ENCODE results near the gene IGFBP5. TPM values are rescaled to one million over a fixed set of nuclear protein-coding genes. Genes with fewer than 3 reads are reported as not detected.

The IGFBP5 gene
- total and polyA plus RNA-seq, 2 experiments from 2014 or later, result 37.9 to 117 TPM

GRCh38 chr2:216678098-216678465, 17.3 kb downstream of the IGFBP5 start:
- Histone ChIP-seq H3F3A (ENCODE audit: insufficient read depth) (peaks cover 15% of the 10 kb centered on the region), H3K4me2 (ENCODE audit: unreplicated experiment) (no peak overlapping the region), H3K4me1 (ENCODE audit: insufficient read depth) (peaks cover 5% of the 10 kb centered on the region), H3K4me3 (no peak overlapping the region), H3K9me2 (ENCODE audit: insufficient read depth) (no peaks in the 10 kb centered on the region), H3K27me3 (replicated peaks; ENCODE audit: insufficient read depth) (no peaks in the 10 kb centered on the region), H3K9ac (no peak overlapping the region), H3K9me3 (ENCODE audit: low read depth) (no peaks in the 10 kb centered on the region), H2AFZ (no peak overlapping the region), H3K36me3 (ENCODE audit: low read depth) (no peaks in the 10 kb centered on the region), H3K27ac (no peak overlapping the region), H3K79me2 (ENCODE audit: insufficient read depth) (no peaks in the 10 kb centered on the region), H4K20me1 (ENCODE audit: insufficient read depth) (no peaks in the 10 kb centered on the region)
- 92 to 95% methylated on average over 12 of the region's 12 CpGs for WGBS, 2 experiments (ENCODE audit: low coverage in 1 of 2, low lambda C conversion rate in 2 of 2, missing lambda C conversion rate in 2 of 2)
- no peak for DNase-seq
- in situ Hi-C loops (cut with MboI), result no loop called here
- TF ChIP-seq EZH2phosphoT487 (IDR thresholded peaks at IDR 0.05; ENCODE audit: insufficient read depth, low read depth), result no peak
- no peak for TF ChIP-seq EZH2 (IDR thresholded peaks at IDR 0.05; ENCODE audit: insufficient read depth, poor library complexity, severe bottlenecking)

- Histone ChIP-seq H3K4me1 (ENCODE audit: insufficient read depth) (no peaks in the 10 kb centered on the region; the same call in 1 of the 2 replicates), H4K20me1 (ENCODE audit: insufficient read depth) (no peaks in the 10 kb centered on the region), H3K9me2 (ENCODE audit: insufficient read depth) (no peaks in the 10 kb centered on the region), H3K9ac (no peak overlapping the region), H3K27ac (no peak overlapping the region), H3K4me3 (no peak overlapping the region), H3F3A (ENCODE audit: insufficient read depth) (peaks cover 10% of the 10 kb centered on the region; the same call in 1 of the 2 replicates), H3K9me3 (ENCODE audit: low read depth) (no peaks in the 10 kb centered on the region), H3K27me3 (replicated peaks; ENCODE audit: insufficient read depth) (no peaks in the 10 kb centered on the region), H3K79me2 (ENCODE audit: insufficient read depth) (no peaks in the 10 kb centered on the region), H2AFZ (no peak overlapping the region), H3K36me3 (ENCODE audit: low read depth) (no peaks in the 10 kb centered on the region), H3K4me2 (ENCODE audit: unreplicated experiment) (no peak overlapping the region)
- WGBS, 2 experiments (ENCODE audit: low coverage in 1 of 2, low lambda C conversion rate in 2 of 2, missing lambda C conversion rate in 2 of 2), result 86 to 91% methylated on average over 9 of the region's 9 CpGs
- DNase-seq, result no peak
- TF ChIP-seq EZH2phosphoT487 (IDR thresholded peaks at IDR 0.05; ENCODE audit: insufficient read depth, low read depth) (no peak), EZH2 (IDR thresholded peaks at IDR 0.05; ENCODE audit: insufficient read depth, poor library complexity, severe bottlenecking) (no peak)
- in situ Hi-C loops (cut with MboI), result no loop called here
Observed at GRCh38 chr2:216677439-216678097, 17.8 kb downstream of the IGFBP5 start.

- Histone ChIP-seq H3K27ac (no peak overlapping the region), H3K4me1 (ENCODE audit: insufficient read depth) (no peaks in the 10 kb centered on the region; the same call in 1 of the 2 replicates), H3K4me2 (ENCODE audit: unreplicated experiment) (no peak overlapping the region), H3K9ac (no peak overlapping the region), H3F3A (ENCODE audit: insufficient read depth) (0 out of 2 replicates have a peak, but pooled peaks cover 6% of the 10 kb centered on the region), H3K4me3 (no peak overlapping the region), H3K27me3 (replicated peaks; ENCODE audit: insufficient read depth) (no peaks in the 10 kb centered on the region), H3K36me3 (ENCODE audit: low read depth) (no peaks in the 10 kb centered on the region), H3K79me2 (ENCODE audit: insufficient read depth) (no peaks in the 10 kb centered on the region), H3K9me2 (ENCODE audit: insufficient read depth) (no peaks in the 10 kb centered on the region), H4K20me1 (ENCODE audit: insufficient read depth) (no peaks in the 10 kb centered on the region), H3K9me3 (ENCODE audit: low read depth) (no peaks in the 10 kb centered on the region), H2AFZ (no peak overlapping the region)
- WGBS, 2 experiments (ENCODE audit: low coverage in 1 of 2, low lambda C conversion rate in 2 of 2, missing lambda C conversion rate in 2 of 2), result 77 to 84% methylated on average over 14 to 17 of the region's 17 CpGs
- in situ Hi-C loops (cut with MboI), result no loop called here
- DNase-seq, result no peak
- TF ChIP-seq EZH2phosphoT487 (IDR thresholded peaks at IDR 0.05; ENCODE audit: insufficient read depth, low read depth) (no peak), EZH2 (IDR thresholded peaks at IDR 0.05; ENCODE audit: insufficient read depth, poor library complexity, severe bottlenecking) (no peak)
Observed at GRCh38 chr2:216676630-216677029, 18.7 kb downstream of the IGFBP5 start.

GRCh38 chr2:216674376-216674775, 21.0 kb downstream of the IGFBP5 start:
- WGBS, 2 experiments (ENCODE audit: low coverage in 1 of 2, low lambda C conversion rate in 2 of 2, missing lambda C conversion rate in 2 of 2), result 88% methylated on average over 9 of the region's 9 CpGs
- no peak for DNase-seq
- Histone ChIP-seq H3K9me2 (ENCODE audit: insufficient read depth) (no peaks in the 10 kb centered on the region), H3K9ac (no peak overlapping the region), H3K27me3 (replicated peaks; ENCODE audit: insufficient read depth) (no peaks in the 10 kb centered on the region), H3K4me2 (ENCODE audit: unreplicated experiment) (no peak overlapping the region), H3K4me3 (no peak overlapping the region), H3K79me2 (ENCODE audit: insufficient read depth) (no peaks in the 10 kb centered on the region), H3F3A (ENCODE audit: insufficient read depth) (0 out of 2 replicates have a peak, but pooled peaks cover 6% of the 10 kb centered on the region), H3K4me1 (ENCODE audit: insufficient read depth) (no peaks in the 10 kb centered on the region), H4K20me1 (ENCODE audit: insufficient read depth) (no peaks in the 10 kb centered on the region), H3K27ac (no peak overlapping the region), H3K9me3 (ENCODE audit: low read depth) (no peaks in the 10 kb centered on the region), H2AFZ (no peak overlapping the region), H3K36me3 (ENCODE audit: low read depth) (no peaks in the 10 kb centered on the region)
- in situ Hi-C loops (cut with MboI), result no loop called here
- no peak for TF ChIP-seq EZH2phosphoT487 (IDR thresholded peaks at IDR 0.05; ENCODE audit: insufficient read depth, low read depth)
- no peak for TF ChIP-seq EZH2 (IDR thresholded peaks at IDR 0.05; ENCODE audit: insufficient read depth, poor library complexity, severe bottlenecking)
